ENCODE results near the gene ACTN4.

- TF ChIP-seq MAX (IDR thresholded peaks at IDR 0.05; ENCODE audit: low read depth, low read length) (no peak), POLR2A (IDR thresholded peaks at IDR 0.05; ENCODE audit: extremely low read depth, insufficient read length) (no peak)
- TF ChIP-seq, protein P1, sequence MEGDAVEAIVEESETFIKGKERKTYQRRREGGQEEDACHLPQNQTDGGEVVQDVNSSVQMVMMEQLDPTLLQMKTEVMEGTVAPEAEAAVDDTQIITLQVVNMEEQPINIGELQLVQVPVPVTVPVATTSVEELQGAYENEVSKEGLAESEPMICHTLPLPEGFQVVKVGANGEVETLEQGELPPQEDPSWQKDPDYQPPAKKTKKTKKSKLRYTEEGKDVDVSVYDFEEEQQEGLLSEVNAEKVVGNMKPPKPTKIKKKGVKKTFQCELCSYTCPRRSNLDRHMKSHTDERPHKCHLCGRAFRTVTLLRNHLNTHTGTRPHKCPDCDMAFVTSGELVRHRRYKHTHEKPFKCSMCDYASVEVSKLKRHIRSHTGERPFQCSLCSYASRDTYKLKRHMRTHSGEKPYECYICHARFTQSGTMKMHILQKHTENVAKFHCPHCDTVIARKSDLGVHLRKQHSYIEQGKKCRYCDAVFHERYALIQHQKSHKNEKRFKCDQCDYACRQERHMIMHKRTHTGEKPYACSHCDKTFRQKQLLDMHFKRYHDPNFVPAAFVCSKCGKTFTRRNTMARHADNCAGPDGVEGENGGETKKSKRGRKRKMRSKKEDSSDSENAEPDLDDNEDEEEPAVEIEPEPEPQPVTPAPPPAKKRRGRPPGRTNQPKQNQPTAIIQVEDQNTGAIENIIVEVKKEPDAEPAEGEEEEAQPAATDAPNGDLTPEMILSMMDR (IDR thresholded peaks at IDR 0.05; ENCODE audit: low read depth, low read length): no peak
Observed at GRCh38 chr19:38640368-38640767, 7.1 kb upstream of the ACTN4 start.

Data from NB4 (cell line).